ENCODE results near the gene EDEM3.
A peak's percentile ranks its signal among the peaks of the same experiment; 100 is the strongest.
"Not testable (repeated sequence)": the region's sequence is repeated elsewhere in the genome, so short reads cannot be mapped to it uniquely, and the experiment has no call there.

EDEM3 gene

DNA sequence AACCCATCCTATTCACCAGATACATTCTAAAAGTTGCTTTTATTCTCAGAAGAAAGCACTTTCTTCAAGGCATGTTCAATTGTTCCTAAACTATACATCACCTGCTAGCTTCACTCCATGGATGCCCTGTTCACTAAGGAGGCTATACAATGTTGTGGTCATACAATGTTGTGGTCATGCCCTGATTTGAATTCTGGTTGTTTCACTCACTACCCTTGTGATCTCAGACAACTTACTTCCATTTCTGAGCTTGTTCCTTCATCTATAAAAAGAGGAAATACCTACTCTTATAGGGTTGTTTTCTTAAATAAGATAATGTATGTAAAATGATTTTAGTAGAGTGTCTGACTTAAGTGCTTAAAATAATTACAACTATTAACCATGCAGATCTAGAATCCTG, 19.7 kb downstream of the EDEM3 start:
- no peak for FAIRE-seq

DNA sequence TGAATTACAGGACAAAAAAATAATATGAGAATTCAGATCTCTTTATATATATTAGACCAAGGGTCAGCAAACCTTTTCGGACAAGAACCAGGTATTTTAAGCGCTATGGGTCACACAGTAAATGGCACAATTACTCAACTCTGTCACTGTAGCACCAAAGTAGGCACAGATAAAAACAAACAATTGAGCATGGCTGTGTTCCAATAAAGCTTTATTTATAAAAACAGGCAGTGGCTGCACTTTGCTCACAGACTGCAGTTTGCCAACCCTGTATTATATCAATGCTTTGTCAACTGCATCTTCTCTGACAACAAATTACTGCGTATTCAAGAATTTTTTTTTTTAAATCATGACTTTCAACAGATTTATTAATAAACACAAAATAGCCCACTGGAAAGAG, 29.8 kb downstream of the EDEM3 start:
- FAIRE-seq = no peak

DNA sequence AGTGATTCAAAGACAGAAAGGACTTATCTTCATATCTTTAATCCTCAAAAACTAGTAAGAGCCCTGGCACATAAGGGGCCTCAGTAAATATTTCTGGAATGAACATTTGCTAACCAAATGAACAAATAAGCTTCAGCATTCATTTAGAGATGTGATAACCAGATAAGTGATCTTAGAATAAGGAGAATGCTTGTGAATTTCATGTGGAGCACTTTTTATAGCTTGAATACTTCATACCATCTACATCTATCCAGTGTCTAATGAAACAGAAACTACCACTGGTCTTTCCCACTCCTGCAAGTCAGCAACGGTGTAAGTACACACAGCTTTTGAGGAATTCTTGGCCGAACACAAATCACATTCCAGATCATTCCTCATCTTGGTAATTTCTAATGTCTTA, 38.5 kb downstream of the EDEM3 start:
- FAIRE-seq = peak; percentile 28

DNA sequence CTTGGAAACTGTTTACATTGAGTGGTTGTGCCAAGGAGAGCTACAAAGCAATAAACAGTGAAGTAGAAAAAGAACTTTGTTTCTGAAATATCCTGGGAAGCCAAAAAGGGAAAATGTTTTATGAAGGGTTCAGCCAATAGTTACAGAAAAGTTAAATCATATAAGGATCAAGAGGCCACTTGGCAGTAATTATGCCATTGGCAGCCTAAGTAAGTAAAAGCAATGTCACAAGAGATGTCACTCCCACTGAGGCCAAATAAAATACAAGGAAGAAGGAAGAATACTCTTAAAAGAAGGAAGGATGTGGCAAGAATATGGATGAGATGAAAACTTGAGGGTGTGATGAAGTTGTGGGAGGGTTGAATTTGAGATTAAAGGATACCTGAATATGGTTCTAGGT, 45.2 kb downstream of the EDEM3 start:
- FAIRE-seq = no peak

DNA sequence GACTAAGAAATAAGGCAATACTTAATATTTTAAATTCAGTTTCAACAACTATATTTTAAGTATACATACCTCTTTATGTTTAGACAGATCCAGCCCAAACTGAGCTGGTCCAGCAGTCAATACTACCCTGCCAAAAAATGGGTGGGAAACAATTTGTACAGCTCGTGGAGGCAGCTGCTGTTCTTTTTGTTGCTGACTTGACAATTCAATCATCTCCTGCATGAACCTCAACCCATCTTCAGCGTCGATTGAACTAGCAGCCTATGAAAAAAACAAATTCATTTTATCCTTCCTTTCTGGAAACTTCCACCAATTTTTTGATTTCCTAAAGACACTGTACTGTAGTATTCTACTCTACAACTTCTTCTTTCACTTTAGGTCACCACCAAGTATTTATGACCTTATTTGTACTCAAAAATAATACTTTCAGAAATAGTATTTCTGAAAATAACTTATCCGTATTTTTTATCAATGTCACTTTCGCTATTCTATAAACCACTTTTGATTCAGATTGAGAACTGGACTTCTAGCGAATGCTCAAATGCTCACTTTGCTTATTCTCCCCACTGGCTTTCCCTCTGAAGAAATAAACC, 46.5 kb downstream of the EDEM3 start:
- no peak for FAIRE-seq

DNA sequence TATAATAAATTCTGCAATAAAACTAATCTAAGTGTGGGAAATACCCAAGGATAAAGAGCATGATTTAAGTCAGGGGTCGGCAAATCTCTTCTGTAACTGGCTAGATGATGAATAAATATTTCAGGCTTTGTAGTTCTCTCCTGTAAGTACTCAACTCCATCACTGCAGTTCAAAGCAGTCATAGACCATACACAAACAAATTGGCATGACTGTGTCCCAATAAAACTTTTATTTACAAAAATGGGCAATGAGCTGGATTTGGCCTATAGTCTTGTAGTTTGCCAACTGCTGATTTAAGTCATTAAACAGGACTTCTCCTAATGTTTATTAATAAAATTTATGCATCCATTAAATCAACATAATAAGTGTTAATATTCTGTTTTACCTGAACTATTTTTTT, 49.4 kb downstream of the EDEM3 start:
- no peak for FAIRE-seq

DNA sequence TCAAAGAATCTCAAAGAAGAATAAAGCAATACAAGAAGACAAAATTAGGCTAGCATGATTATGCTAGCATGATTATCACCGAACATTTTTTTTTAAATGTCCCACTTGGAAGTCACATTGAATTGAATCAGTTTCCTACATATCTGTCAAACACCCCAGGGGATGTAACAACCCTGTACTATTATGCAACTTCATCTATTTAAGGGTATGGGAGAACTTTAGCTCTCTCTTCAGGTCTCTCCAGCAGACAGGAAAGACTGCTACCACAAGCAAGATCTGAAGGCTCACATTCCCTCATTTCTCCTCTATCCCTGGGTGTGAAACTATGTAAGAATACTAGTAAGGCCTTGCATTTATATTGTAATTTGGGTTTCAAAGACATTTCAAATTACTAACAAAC, 52.8 kb downstream of the EDEM3 start:
- FAIRE-seq = no peak

DNA sequence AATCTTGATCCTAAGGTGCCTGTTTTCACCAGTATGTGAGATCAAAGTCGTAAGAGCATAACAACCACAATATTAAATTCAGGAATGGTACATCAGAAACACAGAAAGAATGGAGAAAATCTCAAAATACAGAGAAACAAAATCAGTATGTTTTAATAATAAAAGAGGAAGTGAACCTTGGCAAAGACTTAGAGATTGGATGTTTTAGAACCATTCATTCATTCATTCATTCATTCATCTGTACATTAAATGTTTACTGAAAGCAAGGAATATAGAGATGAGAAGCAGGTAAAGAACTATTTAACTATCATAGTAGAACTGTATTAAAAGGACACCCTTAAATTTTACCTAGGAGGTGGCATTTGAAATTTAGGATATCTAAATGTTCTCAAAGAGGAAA, 55.7 kb downstream of the EDEM3 start:
- FAIRE-seq = peak; percentile 34

DNA sequence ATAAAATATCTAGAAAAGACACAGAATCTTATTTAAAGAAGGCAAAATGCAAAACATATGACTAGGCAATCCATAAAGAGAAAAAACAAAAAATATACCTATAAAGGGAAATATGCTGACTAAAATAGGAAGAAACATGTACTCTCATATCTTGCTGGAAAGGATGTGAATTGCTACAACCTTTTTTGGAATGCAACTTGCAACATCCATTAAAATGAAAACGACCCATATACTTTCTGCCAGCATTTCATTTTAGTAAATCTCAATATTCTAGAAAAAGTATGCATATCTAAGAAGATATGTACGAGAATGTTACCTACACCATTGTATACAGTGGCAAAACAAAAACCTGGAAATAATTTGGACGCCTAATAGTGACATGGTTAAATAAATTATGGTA, 56.6 kb downstream of the EDEM3 start:
- no peak for FAIRE-seq

DNA sequence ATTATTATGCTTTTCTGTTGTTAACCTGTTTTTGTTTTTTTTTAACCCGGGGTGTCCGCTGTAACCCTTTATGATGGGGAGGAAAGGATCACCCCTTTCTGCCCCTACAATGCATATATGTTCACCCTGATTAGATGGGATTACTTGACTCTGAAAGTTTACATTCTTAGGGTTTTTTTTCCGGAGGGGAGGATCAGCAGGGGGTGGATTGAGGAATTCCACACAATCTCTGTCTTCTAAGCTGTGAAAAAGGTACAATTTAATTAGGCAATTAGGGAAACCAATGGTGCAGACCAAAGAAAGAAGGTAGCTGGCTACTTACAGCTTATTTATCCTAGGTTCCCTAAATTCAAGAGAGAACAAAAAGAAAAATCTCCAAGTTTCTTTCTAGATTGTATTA, 58.3 kb downstream of the EDEM3 start:
- no peak for FAIRE-seq

DNA sequence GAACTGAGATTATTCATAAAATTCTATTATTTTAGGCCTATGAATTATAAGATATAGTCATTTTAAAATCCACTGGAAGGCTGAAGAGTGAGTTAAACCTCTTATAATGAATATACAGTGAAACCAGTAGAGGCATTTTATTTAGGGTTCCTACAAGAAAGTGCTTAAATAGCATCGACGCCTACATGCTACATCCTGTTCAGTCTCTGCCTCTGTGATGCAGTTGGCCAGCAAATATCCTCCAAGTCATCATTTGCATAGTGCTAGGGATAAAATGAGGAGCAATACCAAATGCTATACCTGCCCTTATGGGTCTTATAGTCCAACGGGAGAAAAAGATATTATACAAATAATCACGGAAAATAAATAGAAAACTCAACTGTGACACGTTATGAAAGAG, 59.6 kb downstream of the EDEM3 start:
- FAIRE-seq = no peak

DNA sequence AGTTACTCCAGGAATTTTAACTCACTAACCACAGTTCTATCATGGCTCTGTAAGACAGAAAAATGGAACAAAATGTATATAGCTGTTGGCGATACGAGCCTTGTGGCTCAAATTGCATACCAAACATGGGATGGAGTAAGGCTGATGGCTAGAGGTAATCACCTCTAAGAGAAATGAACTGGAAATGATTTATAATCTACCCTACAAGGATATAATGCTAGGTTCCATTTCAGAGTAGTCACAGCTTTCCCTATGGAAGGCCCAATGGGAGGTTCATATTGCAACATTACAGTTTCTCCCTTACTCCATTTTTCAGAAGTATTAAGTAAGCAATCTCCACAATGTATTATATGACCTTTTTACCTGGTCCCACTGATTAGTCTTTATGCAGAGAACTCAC, 61.6 kb downstream of the EDEM3 start:
- FAIRE-seq = no peak

DNA sequence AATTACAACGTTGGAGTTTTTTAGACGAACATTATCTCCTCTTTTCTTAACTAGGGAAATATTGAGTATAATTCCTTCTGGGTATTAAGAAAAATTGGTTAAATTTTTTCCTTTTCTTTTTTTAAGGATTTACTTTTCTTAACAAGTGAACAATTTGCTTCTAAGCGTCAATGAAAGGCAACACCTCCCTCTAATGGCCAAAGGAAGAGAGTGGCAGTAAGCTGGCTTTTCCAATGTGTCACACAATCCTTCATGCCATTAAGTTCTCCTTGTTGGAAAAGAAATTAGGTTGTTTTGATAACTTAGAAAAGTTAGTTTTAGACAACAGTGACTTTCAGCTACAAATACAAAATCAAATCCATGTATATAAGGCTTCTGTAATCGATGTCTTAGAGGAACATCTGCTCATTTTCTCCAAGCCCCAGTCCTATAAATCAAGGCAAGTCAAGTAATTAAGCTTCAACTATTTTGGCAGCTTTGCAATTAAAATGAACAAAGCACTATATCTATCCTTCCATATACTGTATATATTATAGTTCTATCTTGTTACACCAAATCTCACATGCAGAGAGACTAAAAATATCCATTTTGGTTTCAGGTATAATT, 62.8 kb downstream of the EDEM3 start:
- FAIRE-seq = peak; percentile 98

DNA sequence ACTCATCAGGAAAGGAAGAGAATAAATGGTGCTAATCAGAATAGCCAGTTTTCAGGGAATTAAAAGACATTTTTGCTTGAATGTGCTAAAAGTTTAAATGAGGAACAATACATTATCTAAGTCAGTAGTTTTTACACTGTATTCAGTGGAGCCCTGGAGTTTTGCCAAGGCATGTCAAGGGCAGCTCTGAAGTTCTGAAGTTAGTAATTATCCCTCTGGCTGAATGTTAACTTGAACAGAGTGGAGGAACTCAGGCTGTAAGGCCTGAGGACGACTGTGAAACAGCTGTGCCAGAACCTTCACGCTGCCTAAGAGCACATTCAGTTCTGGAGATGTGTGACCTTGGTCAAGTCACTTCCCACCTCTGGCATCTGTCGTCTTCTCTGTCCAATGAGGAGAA, 68.1 kb downstream of the EDEM3 start:
- no peak for FAIRE-seq

DNA sequence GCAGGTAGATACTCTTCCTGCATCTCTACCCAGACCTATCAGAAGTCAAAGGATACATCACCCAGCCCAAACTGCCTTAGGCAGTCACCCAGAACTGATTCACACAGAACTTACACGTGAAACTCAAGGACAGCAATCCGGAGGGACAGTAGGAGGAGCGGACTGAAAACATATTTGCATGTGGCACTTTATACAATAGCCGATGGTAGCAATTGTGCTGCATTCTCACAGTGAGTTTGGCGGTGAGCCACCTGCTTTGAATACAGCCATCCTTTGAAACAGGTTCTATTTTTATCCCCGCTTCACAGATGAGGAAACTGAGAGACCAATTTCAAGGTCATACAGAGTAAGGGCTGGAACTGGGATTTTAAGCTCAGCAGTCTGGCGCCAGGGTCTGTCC, 69.5 kb downstream of the EDEM3 start:
- FAIRE-seq = no peak

DNA sequence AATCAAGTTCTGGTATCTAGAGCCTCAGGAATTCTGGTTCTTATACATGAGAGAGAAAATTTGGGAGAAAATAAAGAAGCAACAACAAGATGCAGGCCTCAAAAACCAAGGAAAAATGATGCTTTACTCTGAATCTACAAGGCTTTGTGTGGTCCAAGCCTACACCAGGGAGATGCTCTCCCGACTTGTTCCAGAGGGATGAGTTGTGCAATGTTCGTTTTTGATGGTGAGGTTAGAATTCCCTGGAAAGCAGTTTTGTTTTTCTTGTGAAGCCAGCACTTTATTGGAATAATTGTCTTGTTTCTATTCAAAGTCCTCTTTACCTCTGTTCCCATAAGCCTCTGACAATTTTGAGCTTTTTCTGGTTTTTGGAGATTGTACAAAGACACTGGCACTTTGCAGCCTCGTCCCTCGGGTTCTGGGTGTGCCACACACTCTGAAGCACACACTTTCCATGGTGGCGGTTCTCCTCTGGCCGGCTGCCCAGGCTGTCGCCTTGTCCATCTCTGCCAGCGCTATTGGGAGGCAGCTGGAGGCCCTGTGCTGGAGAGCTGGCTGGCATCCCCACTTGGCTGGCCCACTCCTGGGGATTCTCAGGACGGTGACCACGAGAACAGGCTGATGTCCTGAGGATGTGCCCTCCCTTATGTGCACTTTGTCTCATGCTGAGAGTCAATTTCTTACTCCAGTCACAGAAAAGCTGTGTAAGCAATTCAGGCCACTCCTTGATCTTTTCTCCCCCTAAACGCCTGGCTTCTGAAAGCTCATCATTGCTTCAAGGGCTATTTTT, 70.2 kb downstream of the EDEM3 start:
- FAIRE-seq = no peak

DNA sequence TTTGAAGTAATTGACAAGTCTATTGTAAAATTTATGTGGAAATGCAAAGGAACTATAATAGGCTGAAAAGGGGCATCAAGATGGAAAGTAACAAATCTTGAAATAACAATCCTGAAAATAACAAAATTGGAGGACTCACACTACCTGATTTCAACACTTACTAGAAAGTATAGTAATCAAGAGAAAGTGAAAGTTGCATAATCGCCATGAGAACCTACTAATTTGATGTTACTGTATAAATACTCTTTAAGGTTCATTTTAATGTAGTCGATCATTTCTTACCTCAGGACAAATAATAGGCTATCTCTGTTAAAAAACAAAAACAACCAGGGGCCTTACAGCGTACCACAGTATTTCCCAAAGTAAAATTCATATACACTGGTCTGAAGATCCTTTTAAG, 71.7 kb downstream of the EDEM3 start:
- no peak for FAIRE-seq

DNA sequence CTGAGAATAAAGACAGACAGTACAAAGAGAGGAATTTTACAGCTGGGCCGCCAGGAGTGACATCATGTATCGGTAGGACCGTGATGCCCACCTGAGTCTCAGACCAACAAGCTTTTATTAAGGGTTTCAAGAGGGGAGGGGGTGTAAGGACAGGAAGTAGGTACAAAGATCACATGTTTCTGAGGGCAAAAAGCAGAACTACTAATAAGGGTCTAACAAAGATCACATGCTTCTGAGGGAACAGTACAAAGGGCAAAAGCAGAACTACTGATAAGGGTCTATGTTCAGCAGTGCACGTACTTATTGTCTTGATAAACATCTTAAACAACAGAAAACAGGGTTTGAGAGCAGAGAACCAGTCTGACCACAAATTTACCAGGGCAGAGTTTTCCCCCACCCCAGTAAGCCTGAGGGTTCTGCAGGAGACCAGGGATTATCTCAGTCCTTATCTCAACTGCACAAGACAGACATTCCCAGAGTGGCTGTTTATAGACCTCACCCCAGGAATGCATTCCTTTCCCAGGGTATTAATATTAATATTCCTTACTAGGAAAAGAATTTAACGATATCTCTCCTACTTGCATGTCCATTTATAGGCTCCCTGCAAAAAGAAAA, 73.9 kb downstream of the EDEM3 start:
- FAIRE-seq = not testable (repeated sequence)

DNA sequence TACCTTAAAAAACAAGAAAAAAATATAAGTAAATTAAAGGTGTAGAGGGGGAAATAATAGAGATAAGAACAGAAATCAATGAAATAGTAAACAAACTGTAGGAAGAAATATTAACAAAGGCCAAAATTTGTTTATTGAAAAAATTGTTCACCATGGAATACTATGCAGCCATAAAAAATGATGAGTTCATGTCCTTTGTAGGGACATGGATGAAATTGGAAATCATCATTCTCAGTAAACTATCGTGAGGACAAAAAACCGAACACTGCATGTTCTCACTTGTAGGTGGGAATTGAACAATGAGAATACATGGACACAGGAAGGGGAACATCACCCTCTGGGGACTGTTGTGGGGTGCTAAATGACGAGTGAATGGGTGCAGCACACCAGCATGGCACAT, 75.2 kb downstream of the EDEM3 start:
- FAIRE-seq = peak; percentile 55

DNA sequence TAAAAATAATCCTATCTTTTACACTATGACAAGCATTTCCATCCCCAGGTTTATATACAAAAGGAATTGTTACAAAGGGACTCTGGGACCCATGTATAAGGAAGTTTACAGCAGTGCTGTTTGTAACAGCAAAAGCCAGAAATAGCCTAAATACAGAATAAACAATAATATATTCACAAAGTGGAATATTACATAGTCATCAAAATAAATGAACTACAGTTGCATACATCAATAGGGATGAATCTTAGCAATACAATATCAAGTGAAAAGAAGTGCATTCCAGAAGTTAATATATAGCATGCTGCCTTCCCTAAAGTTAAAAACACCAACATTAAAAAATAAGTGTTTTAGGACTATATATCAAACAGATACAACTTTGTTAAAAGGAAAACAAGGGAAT, 77.3 kb downstream of the EDEM3 start:
- no peak for FAIRE-seq

DNA sequence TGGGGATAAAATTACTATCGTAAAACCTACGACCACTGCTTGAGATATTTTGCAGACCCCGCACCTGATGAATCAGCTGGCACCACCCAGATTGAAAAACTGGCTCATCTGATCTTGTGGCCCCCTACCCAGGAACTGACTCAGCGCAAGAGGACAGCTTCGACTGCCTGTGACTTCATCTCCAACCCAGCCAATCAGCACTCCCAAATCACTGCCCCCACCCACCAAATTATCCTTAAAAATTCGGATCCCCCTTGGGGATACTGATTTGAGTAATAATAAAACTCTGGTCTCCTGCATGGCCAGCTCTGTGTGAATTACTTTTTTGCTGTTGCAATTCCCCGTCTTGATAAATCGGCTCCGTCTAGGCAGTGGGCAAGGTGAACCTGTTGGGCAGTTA, 81.4 kb downstream of the EDEM3 start:
- FAIRE-seq = no peak

DNA sequence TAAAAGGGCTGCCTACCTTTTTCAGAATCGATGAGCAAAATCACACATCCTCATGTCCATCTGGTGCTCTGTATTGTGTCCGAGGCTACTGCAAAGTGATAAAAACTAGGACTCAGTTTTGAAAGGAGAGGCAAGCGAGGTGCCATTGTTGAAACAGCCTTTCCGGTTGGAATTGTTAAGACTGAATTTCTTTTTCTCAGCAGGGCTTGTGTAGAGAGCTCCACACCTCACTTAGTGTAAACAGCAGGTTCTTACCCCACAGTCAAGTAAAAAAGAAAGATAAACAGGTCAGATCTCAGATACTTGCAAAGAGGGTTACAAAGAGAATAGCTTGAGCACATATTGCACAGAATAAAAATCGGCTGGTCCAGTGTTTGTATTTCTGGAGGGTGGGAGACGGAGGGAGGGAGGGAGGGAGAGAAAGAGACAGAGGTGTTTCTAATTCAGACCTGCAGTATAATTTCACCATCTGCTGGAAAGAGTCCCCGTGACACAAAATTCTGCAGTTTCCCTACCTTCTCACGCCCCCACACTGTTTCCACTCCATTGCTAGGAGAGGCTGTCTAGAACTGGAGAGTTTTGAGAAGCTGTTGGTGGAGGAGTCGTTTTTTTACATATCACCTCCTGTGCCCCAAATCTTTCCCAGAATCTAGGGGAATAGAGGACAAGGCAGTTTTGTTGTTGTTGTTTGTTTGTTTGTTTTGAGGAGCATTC, 82.5 kb downstream of the EDEM3 start:
- no peak for FAIRE-seq

DNA sequence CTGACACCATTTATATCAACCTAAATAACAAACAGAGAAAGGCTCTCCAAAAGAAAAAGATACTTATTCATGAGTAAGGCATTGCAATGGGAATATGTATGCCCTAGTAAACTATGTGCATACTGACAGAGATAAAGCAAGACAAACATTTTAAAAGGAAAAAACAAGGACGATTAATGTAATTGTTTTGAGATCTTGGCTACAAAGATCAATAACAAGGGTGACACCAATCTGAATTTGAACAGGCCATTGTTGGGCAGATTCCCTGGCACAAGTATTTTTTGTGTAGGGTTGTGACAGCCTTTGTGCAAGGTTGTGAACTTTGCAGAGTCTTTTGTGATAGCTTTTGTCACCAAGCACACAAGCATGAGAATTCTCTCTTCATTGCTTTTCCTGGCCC, 85.3 kb downstream of the EDEM3 start:
- peak; percentile 58 for FAIRE-seq

Data from TTC549 (cell line).